HG03460 (cell line): ENCODE data around the gene ARL8B.
"Not testable (repeated sequence)": the region's sequence is repeated elsewhere in the genome, so short reads cannot be mapped to it uniquely, and the experiment has no call there.

Experiments used
- ATAC-seq: cut with Tn5 transposase; IDR thresholded peaks from one replicate; pipeline ENCODE4 v1.9.1; 2021; ENCODE audit not compliant: unreplicated experiment

Gene ARL8B

GRCh38 chr3:5110337-5110736, 11.8 kb upstream of the ARL8B start:
- ATAC-seq, result no peak

- ATAC-seq, result no peak
Observed at GRCh38 chr3:5112043-5112442, 10.0 kb upstream of the ARL8B start.

GRCh38 chr3:5113726-5114125, 8.4 kb upstream of the ARL8B start:
- ATAC-seq, result not testable (repeated sequence)

- peak; percentile 47 for ATAC-seq
Observed at GRCh38 chr3:5115506-5116162, 6.5 kb upstream of the ARL8B start.

- ATAC-seq, result no peak
Observed at GRCh38 chr3:5116538-5116937, 5.6 kb upstream of the ARL8B start.

- ATAC-seq, result no peak
Observed at GRCh38 chr3:5120446-5120845, 1.6 kb upstream of the ARL8B start.

- peak; percentile 21 for ATAC-seq
Observed at GRCh38 chr3:5122741-5123706, 932 bp downstream of the ARL8B start.

- no peak for ATAC-seq
Observed at GRCh38 chr3:5123937-5124336, 1.8 kb downstream of the ARL8B start.

GRCh38 chr3:5126586-5126985, 4.5 kb downstream of the ARL8B start:
- no peak for ATAC-seq

GRCh38 chr3:5128849-5129248, 6.8 kb downstream of the ARL8B start:
- ATAC-seq, result no peak

- no peak for ATAC-seq
Observed at GRCh38 chr3:5133239-5134018, 11.3 kb downstream of the ARL8B start.

- no peak for ATAC-seq
Observed at GRCh38 chr3:5134019-5134391, 11.9 kb downstream of the ARL8B start.

- no peak for ATAC-seq
Observed at GRCh38 chr3:5134499-5134898, 12.4 kb downstream of the ARL8B start.

- ATAC-seq, result peak; percentile 73
Observed at GRCh38 chr3:5136211-5136918, 14.3 kb downstream of the ARL8B start.

- peak; percentile 31 for ATAC-seq
Observed at GRCh38 chr3:5136919-5137429, 14.9 kb downstream of the ARL8B start.

- no peak for ATAC-seq
Observed at GRCh38 chr3:5138214-5138981, 16.3 kb downstream of the ARL8B start.

GRCh38 chr3:5140230-5140621, 18.1 kb downstream of the ARL8B start:
- ATAC-seq, result peak; percentile 37

- no peak for ATAC-seq
Observed at GRCh38 chr3:5140839-5141238, 18.7 kb downstream of the ARL8B start.

GRCh38 chr3:5141760-5142159, 19.7 kb downstream of the ARL8B start:
- no peak for ATAC-seq

GRCh38 chr3:5143464-5143863, 21.4 kb downstream of the ARL8B start:
- ATAC-seq, result no peak
